ENCODE data around the gene CYYR1. TPM values are rescaled to one million over a fixed set of nuclear protein-coding genes. Genes with fewer than 3 reads are reported as not detected.

The CYYR1 gene
- total and polyA plus RNA-seq, 2 donors (not counting 3 experiments of a cell fraction or from before 2014, with no cell fraction given): 13.2 to 25.7 TPM

- no peaks in the 10 kb centered on the region for H4K20me1 ChIP-seq (replicated peaks; ENCODE audit: control insufficient read depth, extremely low read depth, insufficient read depth, low read length)
- peak overlapping the region; percentile 77 for H2AFZ ChIP-seq (ENCODE audit: low read depth, low read length)
- peak; percentile 67 for DNase-seq (ENCODE audit: low read depth, low spot score)
- intact Hi-C loops (cut with micrococcal nuclease) (loop anchor here (2.0 to 5.0 kb wide), 3 partner anchors 401 to 690 kb away; partner anchors contain the start of gene APP), dilution Hi-C loops (cut with MboI; ENCODE audit: extremely low pct_ligation_motif_present, low sequenced_read_pairs) (no loop called here)
- CTCF ChIA-PET: interaction anchor here (0.8 to 2.3 kb wide), 3 partner anchors 12 to 21 kb away, joined by 3 to 12 read pairs (median 4); no protein-coding TSS in a partner anchor
- peak overlapping the region; percentile 79 for H3K4me2 ChIP-seq (ENCODE audit: insufficient read depth, low read length)
- no peak for TF ChIP-seq POLR2AphosphoS5 (IDR thresholded peaks at IDR 0.05; ENCODE audit: insufficient read depth, low read depth, low read length)
- no peaks in the 10 kb centered on the region for H3K9me1 ChIP-seq (replicated peaks; ENCODE audit: control insufficient read depth, extremely low read depth, insufficient read depth, low read length)
- H3K4me1 ChIP-seq (ENCODE audit: control insufficient read depth, extremely low read depth, insufficient read depth, low read length): peaks cover 29% of the 10 kb centered on the region
- H3K9me3 ChIP-seq (replicated peaks; ENCODE audit: control insufficient read depth, insufficient read depth, low read length): no peaks in the 10 kb centered on the region
- no peaks in the 10 kb centered on the region for H3K27me3 ChIP-seq (ENCODE audit: control insufficient read depth in 2 of 2, insufficient read depth in 2 of 2, low read length in 2 of 2)
- peak overlapping the region; percentile 72 to 83 (median 74) for H3K4me3 ChIP-seq (replicated peaks in 1 of 3; ENCODE audit: insufficient read depth in 1 of 3, low read depth in 1 of 3, low read length in 3 of 3)
- H3K27ac ChIP-seq (ENCODE audit: insufficient read depth, low read depth, low read length): peak overlapping the region; percentile 42
- peak overlapping the region; percentile 66 for H3K9ac ChIP-seq (replicated peaks; ENCODE audit: extremely low read depth, insufficient read depth, low read length)
- peaks cover 10% of the 10 kb centered on the region for H3K79me2 ChIP-seq (ENCODE audit: control insufficient read depth, insufficient read depth, low read length)
- BruUV-seq (replicated peaks): TSS peak; percentile 27
- POLR2A ChIA-PET: interaction anchor here (1.3 kb wide), 1 partner anchor 25 kb away, joined by 3 read pairs; no protein-coding TSS in a partner anchor
- peak; percentile 63 for FAIRE-seq
- H3K36me3 ChIP-seq (ENCODE audit: control insufficient read depth in 2 of 2, extremely low read depth in 1 of 2, insufficient read depth in 2 of 2, low read length in 2 of 2): no peaks in the 10 kb centered on the region
These were observed 897 bp downstream of the CYYR1 start for GRCh38 chr21:26572076-26572701.

GRCh38 chr21:26570203-26570602, 2.9 kb downstream of the CYYR1 start:
- ChIA-PET CTCF (interaction anchor here (0.8 to 2.3 kb wide), 2 partner anchors 18 to 23 kb away, joined by 3 to 12 read pairs; no protein-coding TSS in a partner anchor), POLR2A (interaction anchor here (1.2 kb wide), 1 partner anchor 24 kb away, joined by 3 read pairs; no protein-coding TSS in a partner anchor)
- Histone ChIP-seq H3K36me3 (ENCODE audit: control insufficient read depth in 2 of 2, extremely low read depth in 1 of 2, insufficient read depth in 2 of 2, low read length in 2 of 2) (no peaks in the 10 kb centered on the region), H3K4me3 (replicated peaks in 1 of 3; ENCODE audit: insufficient read depth in 1 of 3, low read depth in 1 of 3, low read length in 3 of 3) (peak overlapping the region in 1 of 3 experiments; percentile 83), H3K9me1 (replicated peaks; ENCODE audit: control insufficient read depth, extremely low read depth, insufficient read depth, low read length) (no peaks in the 10 kb centered on the region), H3K9ac (replicated peaks; ENCODE audit: extremely low read depth, insufficient read depth, low read length) (no peak overlapping the region), H3K4me1 (ENCODE audit: control insufficient read depth, extremely low read depth, insufficient read depth, low read length) (peaks cover 37% of the 10 kb centered on the region), H3K27ac (ENCODE audit: insufficient read depth, low read depth, low read length) (peak overlapping the region; percentile 20), H4K20me1 (replicated peaks; ENCODE audit: control insufficient read depth, extremely low read depth, insufficient read depth, low read length) (no peaks in the 10 kb centered on the region), H3K4me2 (ENCODE audit: insufficient read depth, low read length) (peak overlapping the region; percentile 79), H3K9me3 (replicated peaks; ENCODE audit: control insufficient read depth, insufficient read depth, low read length) (no peaks in the 10 kb centered on the region), H3K79me2 (ENCODE audit: control insufficient read depth, insufficient read depth, low read length) (peaks cover 10% of the 10 kb centered on the region), H2AFZ (ENCODE audit: low read depth, low read length) (peak overlapping the region; percentile 47), H3K27me3 (ENCODE audit: control insufficient read depth in 2 of 2, insufficient read depth in 2 of 2, low read length in 2 of 2) (no peaks in the 10 kb centered on the region)
- peak; percentile 64 for DNase-seq (ENCODE audit: low read depth, low spot score)
- BruUV-seq (replicated peaks): no TSS peak
- intact Hi-C loops (cut with micrococcal nuclease) (loop anchor here (1.0 to 5.0 kb wide), 3 partner anchors 24 to 688 kb away; no protein-coding TSS in a partner anchor), dilution Hi-C loops (cut with MboI; ENCODE audit: extremely low pct_ligation_motif_present, low sequenced_read_pairs) (no loop called here)
- TF ChIP-seq GATA2 (IDR thresholded peaks at IDR 0.05; ENCODE audit: insufficient read depth, insufficient read length, low read depth, low read length) (peak; percentile 57), FOS (IDR thresholded peaks at IDR 0.05; ENCODE audit: borderline replicate concordance, insufficient read depth, low read length) (no peak), POLR2A (IDR thresholded peaks at IDR 0.05; ENCODE audit: low read depth, low read length) (peak; percentile 59), JUN (IDR thresholded peaks at IDR 0.05; ENCODE audit: borderline replicate concordance, insufficient read depth, insufficient read length, low read depth) (no peak), POLR2AphosphoS5 (IDR thresholded peaks at IDR 0.05; ENCODE audit: insufficient read depth, low read depth, low read length) (no peak), MYC (IDR thresholded peaks at IDR 0.05; ENCODE audit: low read depth, low read length) (no peak), CTCF (IDR thresholded peaks at IDR 0.05; ENCODE audit: extremely low read depth in 1 of 2, insufficient read depth in 1 of 2, low read depth in 1 of 2, low read length in 2 of 2) (no peak), EZH2 (IDR thresholded peaks at IDR 0.05; ENCODE audit: borderline replicate concordance, low read depth, low read length, severe bottlenecking) (no peak), MAX (IDR thresholded peaks at IDR 0.05; ENCODE audit: insufficient read depth, insufficient read length) (no peak)
- FAIRE-seq: peak; percentile 90

All from endothelial cell of umbilical vein (primary cell).